HG03354 (cell line): ENCODE results near the gene HMGXB3.

Experiments used
- ATAC-seq: cut with Tn5 transposase; IDR thresholded peaks from one replicate; pipeline ENCODE4 v1.9.1; 2021; ENCODE audit warnings: mild to moderate bottlenecking; ENCODE audit not compliant: unreplicated experiment, poor library complexity, severe bottlenecking

Gene HMGXB3

DNA sequence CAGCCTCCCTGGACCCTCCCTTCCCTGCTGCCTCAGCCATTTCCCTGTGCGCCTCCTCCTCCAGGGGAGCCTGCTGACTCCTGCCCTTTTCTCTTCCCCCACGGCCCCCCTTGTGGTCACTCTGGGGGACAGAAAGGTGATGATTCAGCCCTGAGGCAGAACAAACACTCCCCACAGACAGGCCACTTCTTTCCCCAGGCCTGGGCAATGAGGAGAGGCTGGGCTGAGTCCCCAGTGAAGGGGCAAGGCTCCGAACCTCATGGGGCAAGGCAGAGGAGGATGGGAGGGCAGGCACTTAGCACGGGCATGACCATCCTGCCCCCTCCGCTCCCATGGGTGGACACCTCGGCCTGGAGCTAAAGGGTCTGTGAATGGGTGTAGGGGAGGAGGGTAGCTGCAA, 64.8 kb downstream of the HMGXB3 start:
- no peak for ATAC-seq

DNA sequence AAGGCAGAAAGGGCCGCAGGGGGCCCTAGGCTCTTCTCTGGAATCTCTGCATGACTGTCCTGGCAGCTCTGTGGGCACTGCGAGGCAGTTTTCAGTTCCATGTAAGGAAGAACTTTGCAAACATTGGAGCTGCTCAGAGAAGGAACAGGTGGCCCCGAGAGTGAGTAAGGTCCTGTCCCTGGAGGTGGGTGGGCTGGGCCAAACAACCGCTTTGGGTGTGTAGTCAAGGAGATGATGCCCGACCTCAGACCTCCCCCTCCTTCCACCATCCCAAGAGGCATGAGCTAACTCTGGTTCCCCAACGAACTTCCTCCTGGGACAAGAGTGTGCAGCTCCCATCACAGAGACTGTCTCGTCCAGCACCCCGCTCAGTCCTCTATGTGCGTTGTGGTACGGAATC, 65.3 kb downstream of the HMGXB3 start:
- no peak for ATAC-seq

DNA sequence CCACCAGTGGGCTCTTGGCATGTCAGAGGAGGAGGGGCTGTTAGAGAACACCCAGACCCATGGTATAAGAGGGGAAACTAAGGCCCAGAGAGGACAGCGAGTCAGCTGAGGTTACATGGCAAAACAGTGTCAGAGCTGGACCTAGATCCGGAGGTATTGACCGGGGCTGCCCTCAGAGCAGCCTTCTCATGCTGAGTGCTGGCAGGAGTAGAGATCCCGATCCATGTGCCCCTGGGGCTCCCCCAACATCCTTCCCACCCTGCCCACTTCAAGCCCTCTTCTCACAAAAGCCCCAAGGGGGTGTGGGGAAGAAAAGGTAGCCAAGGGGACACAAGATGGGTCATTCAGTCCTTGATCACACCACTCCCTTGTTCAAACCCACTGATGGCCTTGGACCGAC, 65.9 kb downstream of the HMGXB3 start:
- no peak for ATAC-seq

DNA sequence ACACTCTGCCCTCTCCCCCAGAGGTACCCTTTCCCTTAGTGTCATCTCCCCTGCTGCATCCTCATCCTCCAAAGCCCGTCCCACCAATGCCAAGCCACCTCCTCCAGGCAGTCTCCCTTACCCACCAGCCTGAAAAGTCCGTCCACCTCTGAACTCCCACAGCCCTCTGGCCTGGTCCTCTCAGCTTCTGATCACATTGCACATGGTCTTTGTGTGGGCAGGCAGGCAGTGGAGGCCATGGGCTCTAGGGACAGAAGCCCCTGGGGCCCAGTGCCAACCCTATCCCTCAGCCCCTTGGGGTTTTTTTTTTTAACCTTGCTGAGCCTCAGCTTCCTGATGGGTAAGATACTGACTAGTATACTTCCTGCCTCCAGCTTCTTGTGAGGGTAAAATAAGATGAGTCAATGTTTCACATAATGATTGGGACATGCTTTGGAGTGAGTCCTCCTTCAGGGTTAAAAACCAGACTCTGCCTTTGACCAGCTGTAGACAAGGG, 66.4 kb downstream of the HMGXB3 start:
- peak; percentile 63 for ATAC-seq

DNA sequence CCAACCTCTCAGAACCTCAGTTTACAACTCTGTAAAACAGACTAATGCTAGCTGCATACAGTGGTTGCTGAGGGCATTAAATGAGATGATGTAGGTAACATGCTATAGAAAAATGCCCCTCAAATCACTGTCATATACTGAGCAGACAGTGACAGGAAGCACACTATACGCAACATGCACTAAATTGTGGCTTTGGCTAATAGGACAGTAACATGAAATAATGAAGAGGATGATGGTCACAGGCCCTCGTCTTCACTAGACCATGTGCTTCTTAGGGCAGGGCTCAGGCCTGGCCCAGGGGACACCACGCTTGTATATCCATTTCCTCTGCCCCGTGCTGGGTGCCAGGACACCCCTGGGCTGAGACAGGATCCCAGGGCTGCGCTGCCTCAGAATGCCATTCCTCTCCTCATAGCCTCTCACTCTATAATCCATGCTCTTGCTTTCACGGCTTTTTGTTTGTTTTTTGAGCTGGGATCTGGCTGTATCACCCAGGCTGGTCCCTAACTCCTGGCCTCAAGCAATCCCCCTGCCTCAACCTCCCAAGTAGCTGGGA, 66.9 kb downstream of the HMGXB3 start:
- ATAC-seq: peak; percentile 26

DNA sequence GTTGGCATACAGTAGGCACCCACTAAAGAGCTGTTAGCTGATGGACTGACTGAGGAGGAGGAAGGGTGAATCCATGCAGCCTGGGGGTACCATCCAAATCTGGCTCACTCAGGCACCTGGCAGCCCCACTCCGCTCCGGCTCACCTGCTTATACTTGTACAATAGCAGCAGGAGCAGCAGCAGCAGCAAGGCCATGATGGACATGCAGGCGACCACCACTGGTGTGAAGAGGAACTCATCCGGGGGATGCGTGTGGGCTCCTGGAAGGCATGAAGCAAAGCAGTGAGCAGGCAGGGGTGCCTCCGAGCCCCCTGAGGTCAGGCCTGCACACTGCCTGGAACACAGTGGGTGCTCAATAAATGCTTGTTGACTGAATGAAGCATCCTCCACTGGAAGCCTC, 67.5 kb downstream of the HMGXB3 start:
- no peak for ATAC-seq

DNA sequence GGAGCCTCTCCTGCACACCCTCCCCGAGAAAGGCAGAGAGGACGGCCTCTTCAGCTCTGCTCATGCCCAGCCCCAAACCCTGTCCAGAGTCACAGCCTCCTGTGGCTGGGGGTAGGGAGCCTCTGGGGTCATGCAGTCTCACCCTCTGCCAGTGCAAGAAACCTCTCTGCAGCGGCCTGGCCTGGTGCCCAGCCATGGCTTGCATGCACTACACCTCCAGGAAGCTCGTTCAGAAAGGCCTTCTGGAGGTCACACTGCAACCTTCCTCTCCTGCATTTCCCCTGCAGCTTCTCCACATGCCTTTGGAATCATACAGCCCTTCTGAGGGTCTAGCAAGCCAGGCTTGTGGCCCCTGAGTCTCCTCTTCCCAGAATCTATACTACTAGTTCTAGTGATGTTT, 67.9 kb downstream of the HMGXB3 start:
- ATAC-seq: no peak

DNA sequence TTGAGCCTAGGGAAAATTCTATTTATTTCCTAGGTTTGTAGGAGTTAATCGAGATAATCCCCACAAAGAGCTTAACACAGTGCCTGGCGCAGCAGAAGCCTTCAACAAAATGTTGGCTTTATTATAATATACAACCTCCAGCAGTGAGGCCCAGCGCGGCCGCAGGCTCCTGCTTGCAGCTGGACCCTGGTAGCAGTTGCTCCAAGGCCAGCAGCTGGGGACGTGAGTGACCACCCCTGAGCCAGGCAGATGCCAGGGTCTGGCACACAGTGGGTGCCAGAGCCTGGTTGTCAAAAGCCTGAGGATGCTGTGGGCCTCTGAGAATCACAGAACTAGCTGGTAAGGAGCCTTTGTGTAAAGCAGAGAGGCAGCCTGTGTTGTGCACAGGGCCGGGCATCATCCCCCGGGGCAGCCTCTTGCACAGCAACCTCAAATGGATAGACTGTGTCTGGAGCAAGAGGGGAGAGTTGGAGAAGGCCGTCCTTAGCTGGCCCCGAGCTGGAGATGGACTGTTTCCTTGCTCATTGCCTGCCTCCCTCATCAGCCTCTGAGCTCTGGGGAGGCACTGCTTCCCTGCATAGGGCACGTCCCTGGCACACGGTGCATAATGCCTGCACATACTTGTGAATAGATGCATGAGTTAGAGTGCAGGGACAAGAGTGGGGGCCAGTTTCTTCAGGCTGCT, 68.6 kb downstream of the HMGXB3 start:
- no peak for ATAC-seq

DNA sequence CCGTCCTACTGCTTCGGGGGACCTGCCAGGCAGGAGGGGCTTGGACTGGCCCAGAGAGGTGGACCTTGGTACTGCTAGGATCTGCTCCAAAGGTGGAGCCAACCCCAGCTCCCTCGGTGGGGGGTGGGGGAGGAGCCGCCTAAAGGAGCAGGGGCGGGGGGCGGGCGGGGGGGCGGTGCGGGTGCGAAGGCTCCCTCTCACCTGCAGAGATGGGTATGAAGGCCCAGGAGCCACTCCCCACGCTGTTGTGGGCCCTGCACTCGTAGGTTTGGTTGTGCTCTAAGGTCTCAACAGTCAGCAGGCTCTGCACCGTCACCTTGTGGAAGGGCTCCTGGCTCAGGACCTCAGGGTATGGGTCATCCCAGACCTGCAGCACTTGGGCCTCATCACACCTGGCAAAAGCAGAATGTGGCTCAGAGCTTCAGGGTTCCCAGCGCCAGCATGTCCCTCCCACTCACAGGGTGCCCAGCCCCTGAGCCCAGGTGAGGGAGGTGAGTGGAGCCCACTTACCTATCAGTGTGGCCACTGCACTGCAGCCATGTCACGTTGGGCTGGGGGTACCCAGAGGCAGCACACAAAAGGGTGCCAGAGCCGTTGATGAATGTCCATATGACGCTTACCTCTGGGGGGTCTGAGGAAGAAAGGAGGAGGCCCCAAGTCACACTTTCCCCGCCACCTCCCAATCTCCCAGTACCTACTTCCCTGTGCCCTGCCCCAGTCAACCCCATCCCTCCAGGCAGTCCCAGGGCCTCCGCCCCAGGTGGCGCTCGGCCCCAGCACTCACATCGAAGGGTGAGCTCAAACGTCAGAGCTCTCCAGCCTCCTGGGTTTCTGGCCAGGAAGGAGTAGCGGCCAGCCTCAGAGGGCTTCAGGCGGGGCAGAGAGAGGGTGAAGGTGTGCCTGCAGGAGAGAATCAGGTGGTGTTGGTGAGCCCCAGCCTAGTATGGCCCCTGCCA, 69.4 kb downstream of the HMGXB3 start:
- ATAC-seq: no peak

DNA sequence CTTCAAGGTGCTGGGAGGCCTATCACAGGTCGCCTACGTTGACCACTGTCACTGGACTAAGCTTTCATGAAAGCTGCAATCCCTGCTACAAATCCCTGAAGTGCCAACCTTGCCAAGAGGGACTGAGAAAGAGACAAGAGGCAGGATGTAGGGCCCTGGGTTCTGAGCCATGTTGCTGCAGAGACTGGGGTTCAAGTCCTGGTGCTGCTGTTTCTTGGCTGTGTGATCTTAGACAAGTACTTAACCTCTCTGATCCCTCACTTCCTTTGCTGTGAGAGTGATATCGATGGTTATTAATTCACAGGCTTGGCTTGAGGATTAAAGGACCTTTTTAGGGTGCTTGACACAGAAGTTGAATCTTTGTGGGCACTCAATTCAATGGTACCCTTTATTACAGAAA, 70.3 kb downstream of the HMGXB3 start:
- ATAC-seq: no peak

DNA sequence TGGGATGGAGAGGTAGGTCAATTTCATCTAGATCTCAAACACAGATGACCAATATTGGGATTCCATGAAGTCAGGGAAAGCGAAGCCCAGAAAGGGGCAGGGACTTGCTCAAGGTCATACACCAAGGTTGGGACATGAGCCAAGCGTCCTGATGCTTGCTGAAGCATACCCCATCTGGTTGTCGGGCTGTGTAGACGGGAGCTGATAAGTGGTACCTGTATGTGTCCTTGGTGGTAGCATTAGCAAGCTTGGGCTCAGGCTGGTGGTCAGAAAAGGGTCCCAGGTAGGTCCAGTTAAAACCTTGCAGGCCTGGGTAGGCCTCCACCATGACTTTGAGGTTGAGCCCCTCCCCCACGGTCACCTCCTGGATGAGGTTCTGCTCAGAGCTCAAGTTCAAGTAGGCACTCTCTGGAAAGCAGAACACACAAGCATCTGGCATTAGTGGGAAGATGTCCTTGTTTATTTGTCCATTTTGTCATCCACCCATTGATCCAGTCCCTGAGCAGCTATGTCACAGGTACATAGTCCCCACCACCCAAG, 72.6 kb downstream of the HMGXB3 start:
- no peak for ATAC-seq

DNA sequence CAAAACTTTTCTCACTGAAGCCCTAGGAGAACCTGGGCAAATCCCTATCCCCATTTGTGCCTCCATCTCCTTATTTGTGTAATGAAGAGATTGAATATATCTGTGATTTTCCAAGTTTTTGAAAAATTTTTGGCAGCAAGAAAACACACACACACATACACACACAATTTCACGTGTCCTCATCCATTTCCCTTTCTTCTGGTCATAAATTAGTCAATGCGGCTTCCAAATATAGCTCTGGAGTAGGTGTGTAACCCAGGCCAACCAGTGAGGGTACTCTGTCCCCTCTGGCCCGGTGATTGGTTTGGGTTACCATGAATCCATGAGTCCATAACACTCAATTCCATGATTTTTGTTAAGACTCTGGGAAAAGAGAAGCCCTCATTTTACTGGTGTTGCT, 73.1 kb downstream of the HMGXB3 start:
- ATAC-seq: no peak

DNA sequence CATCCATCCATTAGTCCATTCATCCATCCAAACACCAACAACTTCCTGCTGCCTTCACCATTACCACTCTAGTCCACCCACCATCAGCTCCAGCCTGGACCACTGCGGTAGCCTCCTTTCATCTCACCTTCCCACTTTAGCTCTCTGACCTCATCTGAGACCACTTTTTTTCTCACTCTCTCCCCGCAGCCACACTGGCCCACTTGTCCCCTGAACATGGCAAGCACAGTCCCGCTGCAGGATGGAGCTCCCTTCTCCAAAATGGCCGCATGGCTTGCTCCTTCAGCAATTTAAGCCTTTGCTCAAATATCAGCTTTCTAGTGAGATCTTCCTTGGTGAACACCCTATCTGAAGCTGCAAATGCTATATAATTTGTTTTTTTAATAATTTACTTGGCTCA, 74.7 kb downstream of the HMGXB3 start:
- no peak for ATAC-seq

DNA sequence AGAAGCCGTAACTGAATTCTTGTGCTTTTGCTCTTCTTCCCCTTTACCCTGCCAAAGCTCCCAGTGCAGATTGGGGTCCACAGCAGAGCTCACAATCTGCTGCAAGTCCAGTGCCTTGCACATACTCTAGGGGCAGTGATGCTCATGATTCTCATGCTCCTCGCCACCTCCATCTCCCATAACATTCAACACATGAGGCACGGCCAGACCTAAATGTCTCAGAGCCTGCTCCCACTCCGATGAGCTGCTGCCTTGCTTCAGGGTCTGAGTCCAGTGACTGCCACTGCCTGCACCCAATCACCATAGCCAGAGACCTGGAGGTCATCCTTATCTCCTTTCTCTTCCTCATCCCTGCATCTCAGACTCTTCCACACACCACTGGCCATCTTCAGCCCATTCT, 75.3 kb downstream of the HMGXB3 start:
- no peak for ATAC-seq

DNA sequence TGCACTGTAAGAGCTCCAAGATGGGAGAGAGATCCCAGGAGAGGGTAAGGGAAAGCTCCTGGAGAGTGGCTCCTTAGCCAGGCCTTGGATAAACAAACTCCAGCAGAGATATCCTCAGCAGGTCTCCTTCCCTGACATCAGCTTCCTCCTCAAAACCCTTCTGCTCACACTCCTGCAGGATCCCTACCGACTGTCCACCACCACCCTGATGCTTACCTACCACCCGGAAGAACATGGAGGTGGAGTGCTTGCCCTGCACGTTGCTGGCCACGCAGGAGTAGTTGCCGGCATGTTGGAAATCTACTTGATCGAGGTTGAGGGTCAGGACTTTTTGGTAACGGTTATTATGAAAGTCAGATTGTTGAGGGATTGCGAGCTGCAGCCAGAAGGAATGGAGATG, 76.5 kb downstream of the HMGXB3 start:
- ATAC-seq: no peak

DNA sequence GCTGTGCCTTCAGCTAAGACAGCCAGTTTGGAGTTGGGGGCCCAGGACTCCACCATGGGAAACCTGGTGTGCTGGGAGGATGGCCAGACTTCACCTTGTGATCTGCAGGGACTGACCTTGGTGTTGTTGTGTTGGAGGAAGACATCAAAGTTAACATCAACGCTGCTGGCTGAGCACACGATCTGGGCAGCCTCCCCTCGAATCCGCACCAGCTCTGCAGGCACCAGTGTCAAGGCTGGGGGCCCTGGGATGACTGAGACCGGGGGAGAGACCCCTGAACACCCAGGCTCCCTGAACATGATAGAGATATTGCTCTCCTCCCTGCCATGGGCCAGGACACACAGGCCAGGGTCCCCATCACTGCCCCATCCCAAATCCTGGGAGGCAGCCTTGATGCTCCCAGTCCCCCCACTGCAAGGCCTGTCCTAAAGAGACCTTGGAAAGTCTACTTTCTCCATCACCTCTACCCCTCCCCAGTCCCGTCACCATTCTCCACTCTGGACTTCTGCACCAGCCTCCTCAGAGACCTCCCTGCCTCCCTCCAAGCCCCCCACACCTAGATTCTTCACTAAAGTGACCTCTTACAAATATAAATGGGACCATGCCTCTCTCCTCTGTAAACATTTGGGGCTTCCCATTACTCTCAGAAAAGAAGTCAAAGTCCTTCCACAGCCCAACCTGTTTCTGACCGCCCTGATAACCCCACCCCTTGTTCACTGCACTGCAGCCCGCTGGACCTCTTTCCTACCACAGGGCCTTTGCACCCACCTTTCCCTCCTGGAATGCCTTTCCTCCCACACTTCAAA, 77.7 kb downstream of the HMGXB3 start:
- no peak for ATAC-seq

DNA sequence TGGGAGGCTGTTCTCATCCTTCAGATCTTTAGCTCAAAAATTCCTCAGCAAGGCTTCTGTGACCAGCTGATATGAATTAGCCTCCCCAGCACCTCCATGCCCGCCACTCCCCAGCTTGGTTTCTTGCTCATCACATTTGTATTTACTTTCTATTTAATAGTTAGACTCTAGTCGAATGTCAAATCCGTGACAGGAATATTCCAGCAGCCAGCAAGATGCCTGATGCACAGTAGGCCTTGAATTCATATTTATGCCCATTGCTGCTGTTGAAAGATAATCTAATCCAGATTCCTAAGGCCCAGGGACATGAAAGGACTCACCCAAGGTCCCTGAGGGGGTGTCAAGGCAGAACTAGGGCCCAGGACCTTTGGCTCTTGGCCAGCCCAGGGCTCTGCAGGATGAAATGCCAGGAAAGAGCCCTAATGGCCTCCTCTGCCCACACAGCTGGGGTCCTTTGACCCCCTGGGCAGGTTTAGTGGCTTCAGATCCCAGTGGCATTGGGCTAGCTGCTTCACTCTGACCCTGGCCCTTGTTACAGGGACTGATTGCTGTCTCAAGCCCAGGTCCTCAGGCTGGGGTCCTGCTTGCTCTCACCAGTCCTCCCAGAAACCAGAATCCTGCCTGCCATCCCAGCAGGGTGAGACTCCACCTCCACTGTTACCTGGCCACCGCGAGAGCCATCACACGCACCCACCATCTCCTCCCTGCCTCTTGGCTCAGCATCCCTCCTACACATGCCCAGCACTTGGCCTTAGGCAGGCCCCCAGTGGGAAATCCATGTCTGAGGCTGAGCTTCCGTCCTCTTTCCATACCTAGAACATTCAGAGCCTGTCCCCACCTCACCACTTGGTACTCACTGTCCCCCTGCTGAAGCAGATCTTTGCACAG, 78.5 kb downstream of the HMGXB3 start:
- ATAC-seq: no peak

DNA sequence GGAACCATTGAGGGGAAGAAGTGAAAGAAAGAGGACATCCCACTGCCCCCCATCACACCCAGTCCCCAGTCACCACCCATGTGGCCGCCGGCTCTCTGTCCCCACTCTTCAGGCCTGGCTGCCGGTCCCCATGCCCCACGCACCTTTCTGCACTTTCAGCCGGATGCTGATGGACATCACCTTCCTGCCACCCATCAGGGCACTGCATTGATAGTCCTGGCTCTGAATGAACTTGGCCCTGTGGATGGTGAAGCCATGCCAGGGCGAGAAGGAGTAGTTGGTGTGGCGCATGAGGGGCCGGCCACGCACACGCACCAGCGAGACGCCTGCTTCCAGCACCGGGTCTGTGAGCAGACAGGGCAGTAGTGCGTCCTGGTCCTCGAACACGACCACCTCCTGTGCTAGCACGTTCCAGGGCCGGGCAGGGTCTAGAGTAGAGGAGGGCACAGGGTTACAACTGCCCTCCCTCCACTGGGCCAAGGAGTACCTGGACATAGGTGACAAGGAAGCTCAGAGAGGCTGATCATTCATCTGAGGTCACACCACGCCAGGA, 79.4 kb downstream of the HMGXB3 start:
- ATAC-seq: no peak
